Hindlimb muscle (tissue), 1 donor: ENCODE measurements around the gene EPHX1. TPM values are rescaled to one million over a fixed set of nuclear protein-coding genes. Genes with fewer than 3 reads are reported as not detected.

Experiments
- DNase-seq: peaks from one replicate; pipeline ENCODE4 v3.0.0-alpha.2; 2013
- polyA plus RNA-seq: library from polyadenylated mRNA; unstranded; fragments of 120-200 nt; gene quantifications from one replicate; pipeline ENCODE4 v1.2.1, GENCODE V29; 2013; ENCODE audit not compliant: insufficient read length

EPHX1 gene
- polyA plus RNA-seq, 1 donor = 37.4 TPM

DNA sequence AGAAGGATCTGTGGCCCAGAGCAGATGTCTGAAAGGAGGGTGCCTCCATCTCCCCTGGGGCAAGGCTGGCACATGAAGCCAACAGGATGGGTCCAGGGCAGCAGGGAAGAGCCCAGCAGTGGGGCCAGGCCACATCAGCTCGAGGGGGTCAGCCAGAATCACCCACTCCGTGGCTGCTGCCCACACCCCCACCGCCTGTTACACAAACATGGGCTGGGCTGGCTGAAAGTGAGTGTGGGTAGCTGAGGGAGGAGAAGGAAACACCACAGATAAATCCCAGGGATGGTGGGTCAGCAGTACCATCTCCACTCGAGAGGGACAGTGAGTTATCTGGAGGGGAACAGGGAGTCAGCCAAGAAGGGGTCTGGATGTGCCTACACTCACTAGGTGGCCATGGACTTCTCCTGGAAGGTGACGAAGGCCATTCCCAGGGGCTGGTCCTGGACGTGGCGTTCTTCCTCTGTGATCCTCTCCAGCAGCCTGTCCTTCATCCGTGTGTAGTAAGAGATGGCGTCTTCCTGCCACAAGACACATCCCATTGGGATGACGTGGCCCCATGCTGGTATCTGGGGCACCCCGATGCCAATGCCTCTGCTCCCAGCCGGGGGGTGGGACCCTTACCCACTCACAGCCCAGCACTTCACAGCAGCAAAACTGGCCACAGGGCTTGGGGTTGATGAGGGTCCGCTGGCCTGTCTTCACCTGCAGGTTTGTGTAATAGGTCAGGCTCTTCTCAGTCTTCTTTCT, 52.1 kb downstream of the EPHX1 start:
- DNase-seq = no peak

GRCh38 chr1:225862581-225862950, 52.6 kb downstream of the EPHX1 start:
- DNase-seq = no peak

GRCh38 chr1:225863167-225863566, 53.2 kb downstream of the EPHX1 start:
- no peak for DNase-seq

DNA sequence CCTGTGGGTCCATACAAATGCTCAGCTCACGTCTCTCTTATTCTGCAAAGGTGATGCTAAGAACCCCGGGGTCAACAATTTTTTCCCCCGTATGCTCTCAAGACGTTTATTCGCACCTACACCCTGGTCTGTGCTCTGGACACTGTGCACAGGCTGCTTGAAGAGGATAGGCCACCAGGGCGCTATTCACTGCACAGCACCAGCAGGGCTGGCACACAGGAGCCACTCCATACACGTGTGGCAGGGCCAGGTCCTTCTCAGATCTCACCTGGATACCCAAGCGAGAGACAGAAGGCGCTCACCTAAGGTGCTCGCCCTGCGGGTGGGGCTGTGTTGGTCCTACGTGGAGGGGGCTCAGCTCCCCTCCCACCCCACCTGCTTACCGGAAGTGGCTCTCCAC, 55.6 kb downstream of the EPHX1 start:
- no peak for DNase-seq

- DNase-seq = no peak
Observed at GRCh38 chr1:225866061-225866837, 56.3 kb downstream of the EPHX1 start.

- no peak for DNase-seq
Observed at GRCh38 chr1:225866981-225867380, 57.1 kb downstream of the EPHX1 start.

DNA sequence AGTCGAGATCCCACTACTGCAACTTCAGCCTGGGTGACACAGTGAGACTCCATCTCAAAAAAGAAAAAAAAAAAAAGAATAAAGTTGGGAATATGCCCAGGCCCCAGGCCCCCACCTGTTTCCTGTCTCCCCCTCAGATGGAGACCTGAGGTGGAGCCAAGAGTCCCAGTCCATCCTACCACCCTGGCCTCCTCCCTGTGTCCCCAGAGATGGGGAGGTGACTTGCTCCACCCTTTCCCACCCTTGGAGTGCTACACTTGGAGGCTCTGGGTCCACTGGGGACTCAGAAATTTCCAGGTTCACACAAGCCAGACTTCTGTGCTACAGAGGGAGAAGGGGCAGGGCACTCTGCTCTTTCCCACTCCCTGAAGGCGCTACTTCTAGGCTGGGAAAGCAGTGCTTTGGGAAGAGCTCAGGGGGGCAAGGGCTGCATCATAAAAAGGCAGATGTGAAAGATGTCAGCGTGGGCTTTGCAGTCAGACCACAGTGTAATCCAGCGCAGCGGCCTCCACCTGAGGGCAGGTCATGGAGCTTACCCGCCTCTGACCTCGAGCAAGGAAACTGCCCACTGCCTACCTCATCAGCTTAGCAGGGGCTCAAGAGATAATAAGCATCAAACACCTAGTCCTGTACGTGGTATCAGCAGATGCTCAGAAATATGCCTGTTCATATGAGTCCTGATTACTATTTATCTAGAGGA, 58.9 kb downstream of the EPHX1 start:
- DNase-seq = no peak

GRCh38 chr1:225870911-225871310, 61.0 kb downstream of the EPHX1 start:
- no peak for DNase-seq

GRCh38 chr1:225871359-225872074, 61.6 kb downstream of the EPHX1 start:
- DNase-seq = no peak

- DNase-seq = no peak
Observed at GRCh38 chr1:225872075-225872430, 62.1 kb downstream of the EPHX1 start.

DNA sequence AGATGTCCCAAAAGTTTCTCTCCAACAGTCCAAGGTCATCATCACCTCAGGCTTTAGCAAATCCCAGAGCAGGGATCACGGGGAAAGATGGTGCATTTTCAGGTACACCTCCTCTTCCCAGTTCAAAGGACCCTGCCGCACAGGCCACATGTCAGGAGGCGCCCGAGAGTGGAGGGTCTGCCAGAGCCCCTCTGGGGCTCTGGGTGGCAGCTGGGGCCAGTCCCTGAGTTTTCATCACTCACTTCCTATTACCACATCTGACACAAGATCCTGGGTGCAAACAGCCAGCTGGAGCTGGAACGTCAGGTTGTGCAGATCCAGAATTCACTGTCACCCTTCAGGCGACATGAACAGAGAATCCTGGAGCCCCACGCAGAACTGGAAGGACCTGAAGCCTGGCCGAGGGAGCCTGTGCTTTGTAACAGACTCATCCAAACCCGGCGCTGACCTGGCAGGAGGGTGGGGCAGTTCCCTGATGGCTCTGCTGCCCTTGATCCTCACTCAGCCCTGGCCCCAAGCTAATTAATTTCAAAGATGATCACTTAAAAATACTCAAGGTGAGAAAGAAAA, 63.4 kb downstream of the EPHX1 start:
- no peak for DNase-seq

- DNase-seq = no peak
Observed at GRCh38 chr1:225874431-225874830, 64.5 kb downstream of the EPHX1 start.

GRCh38 chr1:225875044-225875815, 65.3 kb downstream of the EPHX1 start:
- DNase-seq = no peak

- DNase-seq = no peak
Observed at GRCh38 chr1:225876900-225877510, 67.1 kb downstream of the EPHX1 start.

- DNase-seq = no peak
Observed at GRCh38 chr1:225877580-225877979, 67.7 kb downstream of the EPHX1 start.

DNA sequence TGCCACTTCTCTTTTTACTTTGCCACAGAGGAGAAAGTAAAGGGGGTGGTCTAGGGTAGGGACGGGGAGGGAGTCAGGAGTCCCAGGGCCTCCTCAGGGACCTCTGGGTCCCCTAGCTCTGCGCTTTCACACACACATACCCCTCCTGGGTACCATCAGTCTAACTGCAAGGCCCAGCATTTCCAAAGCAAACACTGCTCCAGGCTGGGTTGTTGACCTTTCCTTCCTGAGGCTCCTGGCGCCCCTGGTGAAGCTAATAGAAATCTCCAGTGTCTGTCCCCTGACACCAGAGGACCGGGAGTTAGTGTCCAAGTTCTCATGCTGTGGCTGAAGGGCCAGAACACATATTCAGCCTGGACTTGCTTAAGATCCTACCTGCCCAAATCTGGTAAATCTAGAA, 68.4 kb downstream of the EPHX1 start:
- no peak for DNase-seq

DNA sequence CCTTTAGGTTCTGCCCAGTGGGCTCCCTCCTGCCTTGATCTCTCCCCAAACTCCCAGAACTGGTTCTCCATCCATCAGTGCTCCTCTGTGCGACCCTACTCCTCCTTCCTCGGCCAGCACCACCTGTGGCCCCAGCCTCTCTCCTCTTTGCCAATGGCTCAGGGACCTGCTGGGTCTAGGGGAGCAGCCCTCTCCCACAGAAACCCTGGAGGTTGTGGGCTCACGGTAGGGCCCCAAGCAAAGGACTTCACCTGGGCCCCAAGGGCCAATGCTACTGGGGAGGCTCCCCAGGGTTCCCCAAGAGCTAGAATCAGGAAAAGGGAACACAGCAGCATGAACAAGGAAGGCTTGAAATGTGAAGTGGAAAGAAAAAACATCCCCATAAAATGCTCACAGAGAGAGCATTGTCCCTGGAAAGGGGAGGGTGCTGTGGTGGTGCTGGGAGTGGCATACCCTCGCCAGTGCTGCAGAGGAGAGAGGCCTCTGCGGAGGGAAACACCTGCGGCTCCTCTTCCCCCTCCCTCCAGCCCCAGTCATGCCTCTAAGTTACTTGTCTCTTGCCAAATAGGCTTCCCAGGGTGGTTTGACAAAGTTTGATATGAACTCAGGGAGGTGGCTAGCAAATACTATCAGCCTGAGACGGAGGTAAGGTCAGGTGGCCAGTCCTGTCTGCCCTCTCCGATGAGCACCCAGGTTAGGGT, 69.7 kb downstream of the EPHX1 start:
- no peak for DNase-seq

DNA sequence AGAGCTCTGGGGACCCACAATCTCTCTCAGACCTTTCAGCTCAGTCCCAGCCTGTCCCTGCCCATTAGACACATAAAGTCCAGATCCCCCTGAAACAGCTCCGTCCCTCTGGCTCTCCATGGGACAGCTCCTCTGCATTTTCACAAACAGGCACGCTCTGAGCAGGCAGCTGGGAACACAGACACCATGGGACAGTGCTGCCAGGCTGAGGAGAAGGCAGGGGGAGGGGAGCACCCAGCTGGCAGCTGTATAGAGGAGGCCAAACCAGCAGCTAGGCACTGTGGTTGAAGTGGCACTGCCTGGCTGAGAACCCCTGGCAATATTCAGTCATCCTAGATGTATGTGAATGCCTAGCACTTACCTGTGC, 70.3 kb downstream of the EPHX1 start:
- no peak for DNase-seq

- no peak for DNase-seq
Observed at GRCh38 chr1:225880636-225881035, 70.7 kb downstream of the EPHX1 start.

DNA sequence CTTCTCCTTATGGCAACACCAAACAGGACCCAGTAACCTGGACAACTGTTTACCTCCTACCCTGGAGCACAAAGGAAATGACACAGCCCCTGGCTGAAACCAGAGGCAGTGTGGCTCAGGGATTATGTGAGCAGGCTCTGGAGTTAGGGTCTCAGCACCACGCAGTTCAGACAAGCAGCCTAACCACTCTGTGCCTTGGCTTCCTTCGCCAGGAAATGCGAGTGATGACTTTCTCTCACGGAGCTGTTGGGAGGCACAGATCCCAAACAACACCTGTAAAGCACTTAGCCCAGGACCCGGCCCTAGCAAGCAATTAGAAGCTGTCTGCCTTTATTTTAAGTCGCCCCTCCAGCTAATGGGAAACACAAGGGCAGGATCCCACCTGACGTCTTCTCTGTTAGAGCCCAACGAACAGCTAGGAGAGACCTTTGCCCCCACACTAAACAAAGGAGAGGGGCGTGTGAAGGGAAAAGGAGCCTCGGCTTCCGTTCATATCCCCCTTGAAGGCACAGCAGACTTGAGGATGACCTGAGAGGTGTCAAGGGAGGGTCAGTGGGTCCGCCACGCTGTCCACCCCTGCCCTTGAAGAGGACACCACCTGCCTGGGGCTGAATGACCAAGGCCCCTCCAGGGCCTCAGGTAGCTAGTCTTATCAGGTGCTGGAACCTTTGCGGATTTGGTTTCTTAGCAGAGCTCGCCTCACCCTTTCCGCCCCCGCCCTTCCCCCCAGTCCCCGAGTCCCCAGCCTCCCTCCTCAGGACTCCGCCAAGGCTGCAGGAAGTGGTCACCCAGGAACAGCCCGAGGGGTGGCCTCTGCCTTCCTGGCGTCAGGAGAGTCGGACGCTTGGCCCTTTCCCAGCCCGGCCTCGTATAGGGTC, 71.4 kb downstream of the EPHX1 start:
- peak; percentile 47 for DNase-seq
